Lower lobe of right lung (tissue), 2 donors: ENCODE data around the gene OR2B2. TPM values are rescaled to one million over a fixed set of nuclear protein-coding genes. Genes with fewer than 3 reads are reported as not detected.

ENCODE experiments used
- ATAC-seq, 2 donors: fragments of 200-7000 bp; cut with Tn5 transposase; one replicate each; pipeline ENCODE4 v1.9.1; 2020 to 2022; ENCODE audit warnings: mild to moderate bottlenecking in 2 of 2, moderate library complexity in 2 of 2
- DNase-seq: peaks from one replicate; pipeline ENCODE4 v3.0.0-alpha.2; 2020
- H3K27ac ChIP-seq: fragments of 200-600 bp; one replicate; pipeline ENCODE4 v1.8.0; 2022
- H3K27me3 ChIP-seq: fragments of 200-600 bp; one replicate; pipeline ENCODE4 v1.8.0; 2022; ENCODE audit warnings: low read depth
- H3K36me3 ChIP-seq: fragments of 200-600 bp; one replicate; pipeline ENCODE4 v1.8.0; 2022; ENCODE audit warnings: mild to moderate bottlenecking
- H3K4me1 ChIP-seq: fragments of 200-600 bp; one replicate; pipeline ENCODE4 v1.8.0; 2022
- H3K4me3 ChIP-seq: fragments of 200-600 bp; one replicate; pipeline ENCODE4 v1.8.0; 2022; ENCODE audit warnings: mild to moderate bottlenecking
- H3K9me3 ChIP-seq: fragments of 200-600 bp; one replicate; pipeline ENCODE4 v1.8.0; 2022
- CTCF ChIP-seq: fragments of 200-600 bp; IDR thresholded peaks from one replicate; pipeline ENCODE4 v1.8.0; 2022; ENCODE audit warnings: antibody characterized with exemption, mild to moderate bottlenecking
- intact Hi-C: fragments of 100-400 bp; cut with DNase I; formaldehyde crosslinking; loops from one replicate; pipeline ENCODE4 v1.11.0; 2022
- total RNA-seq: library from RNA; stranded (reverse); fragmentation: NEBNext Ultra II Directional; extraction: Animal tissue kit (Norgen Biotek cat#: 25700); gene quantifications from one replicate; pipeline ENCODE4 v1.2.1, GENCODE V29; 2021
- donor health status: DM: no; HTN: yes; CAD: no; lungs with severe emphysema.

OR2B2 gene
- total RNA-seq, 1 donor from 2014 or later, result not detected

GRCh38 chr6:27867945-27868300 is 44.3 kb downstream of the OR2B2 start:
- no peak for DNase-seq
- peaks cover 25% of the 10 kb centered on the region for H3K27me3 ChIP-seq
- no peak for ATAC-seq
- H3K36me3 ChIP-seq, result no peaks in the 10 kb centered on the region
- no peaks in the 10 kb centered on the region for H3K9me3 ChIP-seq
- H3K27ac ChIP-seq, result no peak overlapping the region
- peaks cover 35% of the 10 kb centered on the region for H3K4me1 ChIP-seq
- TF ChIP-seq CTCF, result no peak
- intact Hi-C loops, result no loop called here
- no peak overlapping the region for H3K4me3 ChIP-seq

GRCh38 chr6:27867051-27867944 is 44.9 kb downstream of the OR2B2 start:
- peak; percentile 50 to 59 for ATAC-seq
- Histone ChIP-seq H3K36me3 (no peaks in the 10 kb centered on the region), H3K27me3 (peaks cover 25% of the 10 kb centered on the region), H3K4me1 (peaks cover 35% of the 10 kb centered on the region), H3K27ac (peak overlapping the region; percentile 52), H3K9me3 (no peaks in the 10 kb centered on the region), H3K4me3 (peak overlapping the region; percentile 71)
- intact Hi-C loops, result no loop called here
- TF ChIP-seq CTCF, result no peak
- peak; percentile 82 for DNase-seq

GRCh38 chr6:27866357-27867050 is 45.7 kb downstream of the OR2B2 start:
- intact Hi-C loops, result no loop called here
- DNase-seq, result no peak
- Histone ChIP-seq H3K4me1 (peaks cover 28% of the 10 kb centered on the region), H3K27me3 (peaks cover 19% of the 10 kb centered on the region), H3K27ac (peak overlapping the region; percentile 52), H3K9me3 (no peaks in the 10 kb centered on the region), H3K36me3 (no peaks in the 10 kb centered on the region), H3K4me3 (peak overlapping the region; percentile 71)
- no peak for TF ChIP-seq CTCF
- peak; percentile 23 to 52 for ATAC-seq

GRCh38 chr6:27865850-27866356 is 46.3 kb downstream of the OR2B2 start:
- H3K27ac ChIP-seq, result no peak overlapping the region
- H3K27me3 ChIP-seq, result peaks cover 19% of the 10 kb centered on the region
- no peaks in the 10 kb centered on the region for H3K36me3 ChIP-seq
- no peaks in the 10 kb centered on the region for H3K9me3 ChIP-seq
- TF ChIP-seq CTCF, result no peak
- intact Hi-C loops, result no loop called here
- ATAC-seq (peak; percentile 2 to 17), DNase-seq (no peak)
- H3K4me1 ChIP-seq, result peaks cover 25% of the 10 kb centered on the region
- peak overlapping the region; percentile 71 for H3K4me3 ChIP-seq

- TF ChIP-seq CTCF, result no peak
- H3K36me3 ChIP-seq, result no peaks in the 10 kb centered on the region
- H3K4me3 ChIP-seq, result peak overlapping the region; percentile 71
- H3K9me3 ChIP-seq, result no peaks in the 10 kb centered on the region
- H3K4me1 ChIP-seq, result peaks cover 25% of the 10 kb centered on the region
- peak; percentile 90 to 93 for ATAC-seq
- peaks cover 19% of the 10 kb centered on the region for H3K27me3 ChIP-seq
- intact Hi-C loops, result no loop called here
- DNase-seq, result peak; percentile 77
- H3K27ac ChIP-seq, result peak overlapping the region; percentile 75
These were observed 47.0 kb downstream of the OR2B2 start for GRCh38 chr6:27864906-27865849.
